DMS153 treated with DMSO at 0.1 percent for 48 hours (cell line): ENCODE data around the gene MYO1B.

Source experiments
- DNase-seq: peaks from one replicate; lab custom pipeline; 2025; ENCODE audit not compliant: unreplicated experiment; lab: John Stamatoyannopoulos, UW

Gene MYO1B

GRCh38 chr2:191394043-191394442 lies 148.8 kb downstream of the MYO1B start:
- DNase-seq, result no peak

- DNase-seq, result no peak
Observed at GRCh38 chr2:191396794-191397193, 151.6 kb downstream of the MYO1B start.

- DNase-seq, result no peak
Observed at GRCh38 chr2:191399601-191400000, 154.4 kb downstream of the MYO1B start.

GRCh38 chr2:191401287-191401686 lies 156.1 kb downstream of the MYO1B start:
- no peak for DNase-seq

- DNase-seq, result no peak
Observed at GRCh38 chr2:191402966-191403565, 157.9 kb downstream of the MYO1B start.

- DNase-seq, result no peak
Observed at GRCh38 chr2:191404568-191404991, 159.4 kb downstream of the MYO1B start.

- no peak for DNase-seq
Observed at GRCh38 chr2:191405546-191405945, 160.3 kb downstream of the MYO1B start.

GRCh38 chr2:191410646-191411436 lies 165.6 kb downstream of the MYO1B start:
- DNase-seq, result no peak

GRCh38 chr2:191411472-191411871 lies 166.3 kb downstream of the MYO1B start:
- no peak for DNase-seq

- DNase-seq, result no peak
Observed at GRCh38 chr2:191412353-191412752, 167.1 kb downstream of the MYO1B start.

- DNase-seq, result no peak
Observed at GRCh38 chr2:191415101-191415500, 169.9 kb downstream of the MYO1B start.

- DNase-seq, result no peak
Observed at GRCh38 chr2:191415858-191416257, 170.7 kb downstream of the MYO1B start.

GRCh38 chr2:191417746-191418145 lies 172.5 kb downstream of the MYO1B start:
- no peak for DNase-seq

GRCh38 chr2:191421950-191422349 lies 176.7 kb downstream of the MYO1B start:
- no peak for DNase-seq

- no peak for DNase-seq
Observed at GRCh38 chr2:191427031-191427430, 181.8 kb downstream of the MYO1B start.

GRCh38 chr2:191428141-191428540 lies 182.9 kb downstream of the MYO1B start:
- no peak for DNase-seq

GRCh38 chr2:191430476-191430875 lies 185.3 kb downstream of the MYO1B start:
- no peak for DNase-seq

- no peak for DNase-seq
Observed at GRCh38 chr2:191432121-191432520, 186.9 kb downstream of the MYO1B start.

GRCh38 chr2:191434072-191434471 lies 188.9 kb downstream of the MYO1B start:
- no peak for DNase-seq

GRCh38 chr2:191435141-191435540 lies 189.9 kb downstream of the MYO1B start:
- DNase-seq, result no peak

GRCh38 chr2:191436368-191437055 lies 191.3 kb downstream of the MYO1B start:
- no peak for DNase-seq

GRCh38 chr2:191439481-191439880 lies 194.3 kb downstream of the MYO1B start:
- no peak for DNase-seq
